H9 (cell line): Measurements from ENCODE around the gene NTNG2. TPM values are rescaled to one million over a fixed set of nuclear protein-coding genes. Genes with fewer than 3 reads are reported as not detected.

Experiments
- DNase-seq: peaks from one replicate; pipeline ENCODE4 v3.0.0-alpha.2; 2017
- H2AFZ ChIP-seq: one replicate; pipeline ENCODE4 v1.6.1; 2013; ENCODE audit warnings: mild to moderate bottlenecking, low read length, control low read depth, moderate library complexity
- H2AK5ac ChIP-seq: 2 replicates; pipeline ENCODE4 v1.6.1; 2013; ENCODE audit warnings: low read length, control low read depth, mixed read lengths; ENCODE audit not compliant: insufficient read length
- H2BK120ac ChIP-seq: one replicate; pipeline ENCODE4 v1.6.1; 2013; ENCODE audit warnings: low read depth, mild to moderate bottlenecking, low read length, control low read depth, inconsistent platforms; ENCODE audit not compliant: poor library complexity, severe bottlenecking
- H2BK12ac ChIP-seq: 2 replicates; pipeline ENCODE4 v1.6.1; 2013; ENCODE audit warnings: low read length, control low read depth, mixed read lengths, low read depth; ENCODE audit not compliant: insufficient read length
- H2BK15ac ChIP-seq: 2 replicates; pipeline ENCODE4 v1.6.1; 2013; ENCODE audit warnings: low read depth, low read length, control low read depth
- H2BK20ac ChIP-seq: one replicate; pipeline ENCODE4 v1.6.1; 2013; ENCODE audit warnings: low read depth, mild to moderate bottlenecking, low read length, control low read depth, inconsistent platforms; ENCODE audit not compliant: poor library complexity, severe bottlenecking
- H2BK5ac ChIP-seq: 2 replicates; pipeline ENCODE4 v1.6.1; 2013; ENCODE audit warnings: low read length, control low read depth, mixed read lengths; ENCODE audit not compliant: insufficient read length
- H3K14ac ChIP-seq: 2 replicates; pipeline ENCODE4 v1.6.1; 2013; ENCODE audit warnings: low read length, control low read depth; ENCODE audit not compliant: insufficient read depth
- H3K18ac ChIP-seq: 2 replicates; pipeline ENCODE4 v1.6.1; 2013; ENCODE audit warnings: low read depth, mild to moderate bottlenecking, mixed read lengths, low read length, control low read depth; ENCODE audit not compliant: insufficient read length
- H3K23ac ChIP-seq: 2 replicates; pipeline ENCODE4 v1.6.1; 2013; ENCODE audit warnings: low read length, control low read depth, mixed read lengths, low read depth; ENCODE audit not compliant: insufficient read length
- H3K23me2 ChIP-seq: 2 replicates; pipeline ENCODE4 v1.6.1; 2013; ENCODE audit warnings: low read depth, mild to moderate bottlenecking, mixed read lengths, low read length, control low read depth; ENCODE audit not compliant: insufficient read length, poor library complexity, severe bottlenecking
- H3K27ac ChIP-seq: 2 replicates; pipeline ENCODE4 v1.5.1; 2013; ENCODE audit warnings: low read length, control low read depth, mixed read lengths, low read depth; ENCODE audit not compliant: insufficient read length
- H3K27me3 ChIP-seq: 2 replicates; pipeline ENCODE4 v1.6.1; 2013; ENCODE audit warnings: low read length, control low read depth, inconsistent platforms; ENCODE audit not compliant: insufficient read depth
- H3K4ac ChIP-seq: 2 replicates; pipeline ENCODE4 v1.6.1; 2013; ENCODE audit warnings: low read depth, mild to moderate bottlenecking, control low read depth, inconsistent platforms, low read length, moderate library complexity
- H3K4me1 ChIP-seq: 2 replicates; pipeline ENCODE4 v1.6.1; 2013; ENCODE audit warnings: low read length, control low read depth, inconsistent platforms; ENCODE audit not compliant: insufficient read depth
- H3K4me2 ChIP-seq: 2 replicates; pipeline ENCODE4 v1.6.1; 2013; ENCODE audit warnings: low read length, control low read depth, mixed read lengths; ENCODE audit not compliant: insufficient read length, insufficient read depth
- H3K56ac ChIP-seq: 2 replicates; pipeline ENCODE4 v1.6.1; 2013; ENCODE audit warnings: low read depth, mild to moderate bottlenecking, mixed read lengths, low read length, control low read depth; ENCODE audit not compliant: insufficient read length
- H3K79me1 ChIP-seq: 2 replicates; pipeline ENCODE4 v1.6.1; 2013; ENCODE audit warnings: low read depth, mild to moderate bottlenecking, moderate library complexity, low read length, control low read depth, inconsistent platforms; ENCODE audit not compliant: insufficient read depth, poor library complexity, severe bottlenecking
- H3K79me2 ChIP-seq: 2 replicates; pipeline ENCODE4 v1.6.1; 2013; ENCODE audit warnings: low read length, control low read depth, inconsistent platforms; ENCODE audit not compliant: insufficient read depth
- H3K9ac ChIP-seq: 2 replicates; pipeline ENCODE4 v1.6.1; 2013; ENCODE audit warnings: low read length, control low read depth, mixed read lengths; ENCODE audit not compliant: insufficient read length; ENCODE audit errors: extremely low read depth
- H3K9me3 ChIP-seq: one replicate; pipeline ENCODE4 v1.6.1; 2013; ENCODE audit warnings: low read depth, low read length, inconsistent platforms; ENCODE audit not compliant: control insufficient read depth
- H3T11ph ChIP-seq: one replicate; pipeline ENCODE4 v1.6.1; 2013; ENCODE audit warnings: mild to moderate bottlenecking, low read length, control low read depth, inconsistent platforms
- H4K20me1 ChIP-seq: one replicate; pipeline ENCODE4 v1.6.1; 2013; ENCODE audit not compliant: control insufficient read depth, insufficient read length, insufficient read depth
- H4K5ac ChIP-seq: 2 replicates; pipeline ENCODE4 v1.6.1; 2013; ENCODE audit warnings: low read depth, mild to moderate bottlenecking, mixed read lengths, low read length, control low read depth; ENCODE audit not compliant: insufficient read length
- H4K8ac ChIP-seq: replicated peaks from 2 replicates; pipeline ENCODE4 v1.6.1; 2013; ENCODE audit warnings: low read length, control low read depth, mixed read lengths, low read depth; ENCODE audit not compliant: insufficient read length
- H4K91ac ChIP-seq: 2 replicates; pipeline ENCODE4 v1.6.1; 2013; ENCODE audit warnings: low read depth, mild to moderate bottlenecking, moderate library complexity, mixed read lengths, low read length, control low read depth; ENCODE audit not compliant: insufficient read length
- H3K27ac Mint-ChIP-seq, 3 experiments: 2 replicates in 2 of 3; 3 replicates in 1 of 3; pipeline ENCODE4 v1.8.0; 2020 to 2021; ENCODE audit warnings: mixed read lengths in 3 of 3, mild to moderate bottlenecking in 1 of 3, moderate library complexity in 1 of 3
- H3K27me3 Mint-ChIP-seq: 2 replicates; pipeline ENCODE4 v1.8.0; 2021; ENCODE audit warnings: low read depth, mild to moderate bottlenecking, moderate library complexity, mixed read lengths
- H3K36me3 Mint-ChIP-seq, 3 experiments: 2 replicates in 2 of 3; 3 replicates in 1 of 3; pipeline ENCODE4 v1.8.0; 2020 to 2021; ENCODE audit warnings: low read depth in 3 of 3, mixed read lengths in 3 of 3; ENCODE audit not compliant: insufficient read depth in 1 of 3
- H3K4me1 Mint-ChIP-seq, 2 experiments: 2 replicates each; pipeline ENCODE4 v1.8.0; 2020; ENCODE audit warnings: mixed read lengths in 2 of 2
- H3K4me3 Mint-ChIP-seq, 2 experiments: 2 replicates in 1 of 2; 3 replicates in 1 of 2; pipeline ENCODE4 v1.8.0; 2020 to 2021; ENCODE audit warnings: mild to moderate bottlenecking in 2 of 2, mixed read lengths in 2 of 2, moderate library complexity in 1 of 2
- H3K9me3 Mint-ChIP-seq, 2 experiments: 2 replicates in 1 of 2; 3 replicates in 1 of 2; pipeline ENCODE4 v1.8.0; 2020; ENCODE audit warnings: mild to moderate bottlenecking in 2 of 2, mixed read lengths in 2 of 2, moderate library complexity in 1 of 2
- CTCF ChIP-seq: fragments of 200-600 bp; sonication (generic); conservative IDR thresholded peaks from 3 replicates; pipeline ENCODE4 v1.8.0; 2021; ENCODE audit warnings: antibody characterized with exemption, mild to moderate bottlenecking
- WGBS: extraction: QIAGEN DNeasy Blood & Tissue Kit; methylation state at CpG from one replicate; pipeline ENCODE4 v1.1.7; 2013; ENCODE audit warnings: missing lambda C conversion rate, low lambda C conversion rate, mixed read lengths; ENCODE audit not compliant: insufficient read length; ENCODE audit errors: extremely low coverage; 5-methylcytosine and 5-hydroxymethylcytosine counted together
- total RNA-seq: library from RNA; stranded (reverse); gene quantifications from 2 replicates; pipeline ENCODE4 v1.2.1, GENCODE V29; 2021

The NTNG2 gene
- total RNA-seq, 1 experiment from 2014 or later, result 0.52 TPM

GRCh38 chr9:132172185-132172584 is 10.3 kb downstream of the NTNG2 start:
- Histone ChIP-seq H2AFZ (no peak overlapping the region), H4K8ac (no peak overlapping the region), H3K9ac (no peak overlapping the region), H4K5ac (no peak overlapping the region), H3K4me1 (no peaks in the 10 kb centered on the region), H3K79me1 (no peaks in the 10 kb centered on the region), H3K27me3 (no peaks in the 10 kb centered on the region), H3K14ac (no peak overlapping the region), H3K56ac (no peak overlapping the region), H3K4ac (no peak overlapping the region), H3T11ph (no peak overlapping the region), H3K23me2 (no peaks in the 10 kb centered on the region), H2BK5ac (no peak overlapping the region), H3K18ac (no peak overlapping the region), H4K20me1 (no peaks in the 10 kb centered on the region), H3K4me2 (no peak overlapping the region), H3K79me2 (no peaks in the 10 kb centered on the region), H3K9me3 (no peaks in the 10 kb centered on the region), H2BK12ac (no peak overlapping the region), H3K23ac (no peak overlapping the region), H2AK5ac (no peak overlapping the region), H3K27ac (no peak overlapping the region), H2BK15ac (no peak overlapping the region), H2BK120ac (no peak overlapping the region), H4K91ac (no peak overlapping the region), H2BK20ac (no peak overlapping the region)
- no peak for TF ChIP-seq CTCF
- peaks cover 35% of the 10 kb centered on the region for H3K27me3 Mint-ChIP-seq
- no peaks in the 10 kb centered on the region for H3K36me3 Mint-ChIP-seq
- WGBS, result no CpG with 5 or more reads among the region's 5 CpGs
- no peak overlapping the region for H3K27ac Mint-ChIP-seq
- H3K4me1 Mint-ChIP-seq, result peaks cover 0 to 23% of the 10 kb centered on the region in 2 experiments; a peak in 2 of 4 replicates
- no peaks in the 10 kb centered on the region; a peak in 1 of 5 replicates for H3K9me3 Mint-ChIP-seq
- H3K4me3 Mint-ChIP-seq, result no peak overlapping the region
- DNase-seq, result no peak
